ENCODE measurements around the gene CCL22. TPM values are rescaled to one million over a fixed set of nuclear protein-coding genes. Genes with fewer than 3 reads are reported as not detected.

Gene CCL22
- not detected in 2 replicates for total RNA-seq (2014; rRNA removed; shearing (Covaris generic); ENCODE audit: low replicate concordance)

- Histone ChIP-seq H3K9me3 (no peaks in the 10 kb centered on the region), H3K27me3 (peaks cover 4% of the 10 kb centered on the region; the same call in 1 of the 2 replicates)
- DNase-seq: no peak
Measured at GRCh38 chr16:57358527-57359095, at the start of gene CCL22. CCL22 (plus strand) TSS chr16:57358783; CDS start chr16:57358817, 34 bp downstream.

DNA sequence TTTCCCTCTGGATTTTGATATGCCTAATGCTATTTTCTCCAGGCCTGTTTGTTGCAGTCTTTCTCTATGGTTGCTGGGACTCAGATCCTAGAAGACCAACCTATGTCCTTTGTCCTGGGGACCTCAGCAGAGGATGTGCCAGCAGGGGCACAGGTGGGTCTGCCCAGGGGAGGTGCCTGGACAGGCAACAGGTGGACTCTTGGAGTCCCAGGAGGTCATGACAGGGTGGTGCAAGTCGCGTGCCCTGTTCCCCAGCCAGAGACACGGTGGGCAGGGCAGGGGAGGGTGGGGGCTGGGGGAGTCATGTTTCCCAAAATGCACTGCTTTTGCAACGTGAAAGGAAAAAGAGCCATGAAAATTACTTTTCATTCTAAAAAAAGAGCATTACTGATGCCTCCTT is 47.8 kb upstream of the CCL22 start:
- no peaks in the 10 kb centered on the region for H3K36me3 ChIP-seq
- no peak overlapping the region for H3K4me3 ChIP-seq
- H3K27me3 ChIP-seq: peaks cover 29% of the 10 kb centered on the region
- no peaks in the 10 kb centered on the region for H3K9me3 ChIP-seq
- DNase-seq: no peak

More at GRCh38 chr16:57358527-57359095, at the start of gene CCL22:
- H3K4me3 ChIP-seq: no peak within 1 kb of the TSS
- no peaks in the 10 kb centered on the region for H3K36me3 ChIP-seq

- no peak overlapping the region for H3K4me3 ChIP-seq
- no peaks in the 10 kb centered on the region for H3K9me3 ChIP-seq
- no peak for DNase-seq
- peaks cover 11% of the 10 kb centered on the region; the same call in 1 of the 2 replicates for H3K27me3 ChIP-seq
- H3K36me3 ChIP-seq: no peaks in the 10 kb centered on the region
Measured at GRCh38 chr16:57313509-57313908, 45.1 kb upstream of the CCL22 start.

GRCh38 chr16:57314161-57314785 is 44.3 kb upstream of the CCL22 start:
- DNase-seq: no peak
- H3K4me3 ChIP-seq: no peak overlapping the region
- H3K27me3 ChIP-seq: peaks cover 11% of the 10 kb centered on the region; the same call in 1 of the 2 replicates
- no peaks in the 10 kb centered on the region for H3K36me3 ChIP-seq
- no peaks in the 10 kb centered on the region for H3K9me3 ChIP-seq

- no peaks in the 10 kb centered on the region for H3K36me3 ChIP-seq
- H3K4me3 ChIP-seq: no peak overlapping the region
- H3K27me3 ChIP-seq: peaks cover 11% of the 10 kb centered on the region; the same call in 1 of the 2 replicates
- DNase-seq: peak; percentile 32
- no peaks in the 10 kb centered on the region for H3K9me3 ChIP-seq
Measured at GRCh38 chr16:57315416-57315815, 43.2 kb upstream of the CCL22 start.

DNA sequence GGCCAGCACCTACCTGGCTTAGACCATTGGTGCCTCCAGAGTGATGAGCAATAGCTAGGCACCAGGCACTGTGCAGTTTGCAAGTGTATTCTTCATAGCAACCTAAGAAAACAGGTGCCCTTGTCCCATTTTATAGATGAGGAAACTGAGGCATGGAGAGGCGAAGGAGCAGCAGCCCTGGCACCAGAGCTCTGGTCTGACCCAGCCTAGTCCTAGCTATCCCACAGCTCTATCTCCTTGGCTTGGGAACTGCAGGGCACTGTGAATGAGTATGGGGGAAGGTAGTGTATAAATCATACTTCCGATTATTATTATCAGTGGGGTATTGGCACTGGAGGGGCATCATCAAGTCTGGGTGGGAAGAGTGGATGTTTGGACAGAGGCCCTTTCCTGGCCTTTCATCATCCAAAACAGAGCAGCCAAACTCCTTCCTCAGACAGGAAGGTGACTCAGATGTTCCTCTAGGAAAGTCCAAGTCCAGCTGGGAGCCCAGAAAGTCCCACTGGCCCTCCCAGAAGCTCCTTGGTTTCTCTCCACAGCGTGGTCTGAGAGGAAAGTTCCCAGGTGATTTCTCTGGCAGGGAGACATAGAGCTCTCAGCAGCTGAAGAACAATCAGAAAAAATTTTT is 42.1 kb upstream of the CCL22 start:
- H3K36me3 ChIP-seq: no peaks in the 10 kb centered on the region
- H3K4me3 ChIP-seq: no peak overlapping the region
- H3K27me3 ChIP-seq: peaks cover 11% of the 10 kb centered on the region; the same call in 1 of the 2 replicates
- H3K9me3 ChIP-seq: no peaks in the 10 kb centered on the region
- DNase-seq: peak; percentile 96

DNA sequence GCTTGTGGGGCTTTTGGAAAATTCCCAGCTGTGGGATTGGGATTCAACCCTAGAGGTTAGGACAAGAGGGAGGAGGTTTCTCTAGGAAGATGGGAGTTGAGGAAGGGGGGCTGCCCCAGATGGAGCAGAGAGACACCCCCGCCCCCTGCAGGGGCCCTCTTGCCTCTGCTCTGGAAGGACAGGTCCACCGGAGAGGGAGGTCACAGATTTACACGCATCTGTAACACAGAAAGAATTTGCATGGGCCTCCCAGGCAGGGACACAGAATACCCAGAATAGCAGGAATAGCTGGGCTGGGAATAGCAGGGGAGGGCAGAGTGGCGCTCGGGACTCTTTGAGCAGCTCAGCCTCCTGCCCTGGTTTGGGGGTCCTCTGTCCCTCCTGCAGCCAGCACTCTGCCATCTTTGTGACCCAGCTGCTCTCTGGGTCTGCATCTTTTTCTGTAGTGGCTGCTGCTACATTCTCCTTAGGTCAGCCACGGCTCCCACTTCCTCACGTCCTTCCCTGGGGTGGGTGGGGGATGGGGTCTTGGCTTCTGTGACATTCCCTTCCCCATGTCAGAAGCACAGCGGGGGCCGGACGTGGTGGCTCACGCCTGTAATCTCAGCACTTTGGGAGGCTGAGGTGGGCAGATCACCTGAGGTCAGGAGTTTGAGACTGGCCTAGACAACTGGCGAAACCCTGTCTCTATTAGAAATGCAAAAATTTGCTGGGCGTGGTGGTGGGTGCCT is 40.2 kb upstream of the CCL22 start:
- no peaks in the 10 kb centered on the region for H3K9me3 ChIP-seq
- H3K27me3 ChIP-seq: peaks cover 1% of the 10 kb centered on the region; the same call in 1 of the 2 replicates
- no peak for DNase-seq
- no peaks in the 10 kb centered on the region for H3K36me3 ChIP-seq
- no peak overlapping the region for H3K4me3 ChIP-seq

- H3K36me3 ChIP-seq: no peaks in the 10 kb centered on the region
- peaks cover 2% of the 10 kb centered on the region for H3K9me3 ChIP-seq
- no peak for DNase-seq
- no peaks in the 10 kb centered on the region for H3K27me3 ChIP-seq
- no peak overlapping the region for H3K4me3 ChIP-seq
Measured at GRCh38 chr16:57319646-57320045, 38.9 kb upstream of the CCL22 start.

DNA sequence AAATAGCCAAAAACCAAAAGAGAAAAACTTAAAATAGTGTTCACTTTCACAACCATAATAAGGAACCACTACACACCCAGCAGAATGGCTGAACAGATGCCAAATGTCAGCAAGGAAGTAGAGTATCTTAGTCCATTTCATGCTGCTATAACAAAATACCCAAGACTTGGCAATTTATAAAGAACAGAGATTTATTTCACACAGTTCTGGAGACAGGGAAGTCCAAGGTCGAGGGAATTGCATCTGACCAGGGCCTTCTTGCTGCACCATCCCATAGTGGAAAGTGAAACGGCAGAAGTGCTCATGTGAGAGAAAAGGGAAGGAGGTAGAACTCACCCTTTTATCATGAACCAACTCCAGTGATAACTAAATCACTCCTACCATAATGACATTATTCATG is 33.8 kb upstream of the CCL22 start:
- H3K9me3 ChIP-seq: peaks cover 15% of the 10 kb centered on the region
- no peaks in the 10 kb centered on the region for H3K36me3 ChIP-seq
- no peak overlapping the region for H3K4me3 ChIP-seq
- DNase-seq: no peak
- H3K27me3 ChIP-seq: no peaks in the 10 kb centered on the region

- DNase-seq: peak; percentile 78
- Histone ChIP-seq H3K27me3 (no peaks in the 10 kb centered on the region), H3K4me3 (no peak overlapping the region), H3K9me3 (peaks cover 15% of the 10 kb centered on the region), H3K36me3 (no peaks in the 10 kb centered on the region)
Measured at GRCh38 chr16:57325458-57325857, 33.1 kb upstream of the CCL22 start.

DNA sequence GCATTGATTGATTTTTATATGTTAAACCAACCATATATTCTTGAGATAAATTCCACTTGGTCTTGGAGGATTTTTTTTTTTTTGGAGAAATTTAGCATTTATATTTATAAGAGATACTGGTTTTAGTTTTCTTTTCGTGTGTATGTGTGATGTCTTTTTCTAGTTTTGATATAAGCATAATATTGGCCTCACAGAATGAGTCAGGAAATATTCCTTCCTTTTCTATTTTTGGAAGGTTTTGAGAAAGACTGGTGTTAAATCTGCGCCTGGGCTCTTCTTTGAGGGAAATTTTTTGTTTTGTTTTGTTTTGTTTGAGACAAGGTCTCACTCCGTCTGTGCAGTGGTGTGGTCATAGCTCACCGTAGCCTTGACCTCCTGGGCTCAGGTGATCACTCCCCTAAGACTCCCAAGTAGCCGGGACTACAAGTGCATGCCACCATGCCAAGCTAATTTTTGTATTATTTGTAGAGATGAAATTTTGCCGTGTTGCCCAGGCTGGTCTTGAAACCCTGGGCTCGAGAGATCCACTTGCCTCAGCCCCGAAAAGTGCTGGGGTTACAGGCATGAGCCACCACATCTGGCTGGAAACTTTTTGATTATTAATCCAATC is 28.8 kb upstream of the CCL22 start:
- no peak for DNase-seq
- Histone ChIP-seq H3K27me3 (peaks cover 3% of the 10 kb centered on the region; the same call in 1 of the 2 replicates), H3K36me3 (no peaks in the 10 kb centered on the region), H3K9me3 (peaks cover 22% of the 10 kb centered on the region), H3K4me3 (no peak overlapping the region)

DNA sequence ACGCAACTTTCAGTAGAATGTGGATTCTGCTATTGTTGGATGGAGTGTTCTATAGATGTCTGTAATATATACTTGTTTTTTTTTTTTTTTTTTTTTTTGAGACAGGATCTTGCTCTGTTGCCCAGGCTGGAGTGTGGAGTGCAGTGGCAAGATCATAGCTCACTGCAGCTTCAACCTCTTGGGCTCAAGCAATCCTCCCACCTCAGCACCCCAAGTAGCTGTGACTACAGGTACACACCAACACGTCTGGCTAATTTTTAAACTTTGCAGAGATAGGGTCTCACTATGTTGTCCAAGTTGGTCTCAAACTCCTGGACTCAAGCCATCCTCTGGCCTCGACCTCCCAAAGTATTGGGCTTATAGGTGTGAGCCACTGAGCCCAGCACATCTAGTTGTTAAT is 27.2 kb upstream of the CCL22 start:
- Histone ChIP-seq H3K27me3 (peaks cover 3% of the 10 kb centered on the region; the same call in 1 of the 2 replicates), H3K9me3 (peaks cover 12% of the 10 kb centered on the region), H3K36me3 (no peaks in the 10 kb centered on the region), H3K4me3 (no peak overlapping the region)
- DNase-seq: no peak

DNA sequence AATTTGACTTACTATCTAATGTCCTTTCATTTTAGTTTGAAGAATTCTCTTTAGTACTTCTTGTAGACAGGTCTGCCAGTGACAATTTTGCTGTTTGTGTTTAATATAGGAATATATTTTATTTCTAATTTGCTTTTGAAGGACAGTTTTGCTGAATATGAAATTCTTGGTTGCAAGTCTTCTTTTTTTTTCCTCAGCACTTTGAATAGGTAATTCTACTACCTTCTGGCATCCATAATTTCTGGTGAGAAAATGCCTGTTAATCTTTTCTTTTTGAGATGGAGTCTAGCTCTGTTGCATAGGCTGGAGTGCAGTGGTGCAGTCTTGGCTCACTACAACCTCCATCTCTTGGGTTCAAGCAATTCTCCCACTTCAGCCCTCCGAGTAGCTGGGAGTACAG is 25.2 kb upstream of the CCL22 start:
- H3K27me3 ChIP-seq: peaks cover 3% of the 10 kb centered on the region; the same call in 1 of the 2 replicates
- H3K9me3 ChIP-seq: peaks cover 28% of the 10 kb centered on the region
- DNase-seq: no peak
- no peaks in the 10 kb centered on the region for H3K36me3 ChIP-seq
- no peak overlapping the region for H3K4me3 ChIP-seq

GRCh38 chr16:57335366-57335765 is 23.2 kb upstream of the CCL22 start:
- DNase-seq: no peak
- Histone ChIP-seq H3K4me3 (no peak overlapping the region), H3K27me3 (peaks cover 3% of the 10 kb centered on the region; the same call in 1 of the 2 replicates), H3K36me3 (no peaks in the 10 kb centered on the region), H3K9me3 (peaks cover 33% of the 10 kb centered on the region)

GRCh38 chr16:57341062-57341440 is 17.5 kb upstream of the CCL22 start:
- Histone ChIP-seq H3K36me3 (no peaks in the 10 kb centered on the region), H3K4me3 (no peak overlapping the region), H3K27me3 (peaks cover 9% of the 10 kb centered on the region; the same call in 1 of the 2 replicates), H3K9me3 (peaks cover 22% of the 10 kb centered on the region)
- no peak for DNase-seq

- Histone ChIP-seq H3K9me3 (peaks cover 21% of the 10 kb centered on the region), H3K36me3 (no peaks in the 10 kb centered on the region), H3K27me3 (peaks cover 13% of the 10 kb centered on the region; the same call in 1 of the 2 replicates), H3K4me3 (no peak overlapping the region)
- peak; percentile 89 for DNase-seq
Measured at GRCh38 chr16:57341441-57342303, 16.9 kb upstream of the CCL22 start.

Measured in MG63 (cell line).